IgD-negative memory B cell (primary cell): Measurements from ENCODE around the gene NCKAP5. TPM values are rescaled to one million over a fixed set of nuclear protein-coding genes. Genes with fewer than 3 reads are reported as not detected.
"Not testable (repeated sequence)": the region's sequence is repeated elsewhere in the genome, so short reads cannot be mapped to it uniquely, and the experiment has no call there.

Experiments used
- H3K27ac Mint-ChIP-seq, 3 donors: one replicate each; pipeline ENCODE4 v1.8.0; 2020 to 2022; ENCODE audit warnings: mild to moderate bottlenecking in 3 of 3, mixed read lengths in 3 of 3, moderate library complexity in 1 of 3
- H3K27me3 Mint-ChIP-seq: one replicate; pipeline ENCODE4 v1.8.0; 2021; ENCODE audit warnings: mixed read lengths
- H3K36me3 Mint-ChIP-seq: one replicate; pipeline ENCODE4 v1.8.0; 2020; ENCODE audit warnings: mild to moderate bottlenecking, mixed read lengths
- H3K4me1 Mint-ChIP-seq, 3 donors: one replicate each; pipeline ENCODE4 v1.8.0; 2020 to 2022; ENCODE audit warnings: mixed read lengths in 3 of 3, mild to moderate bottlenecking in 1 of 3
- H3K4me3 Mint-ChIP-seq, 4 donors: one replicate each; pipeline ENCODE4 v1.8.0; 2020 to 2022; ENCODE audit warnings: mild to moderate bottlenecking in 4 of 4, mixed read lengths in 4 of 4, moderate library complexity in 3 of 4
- H3K9me3 Mint-ChIP-seq, 3 donors: one replicate each; pipeline ENCODE4 v1.8.0; 2020 to 2021; ENCODE audit warnings: mixed read lengths in 3 of 3, mild to moderate bottlenecking in 1 of 3
- polyA plus RNA-seq: library from polyadenylated mRNA; unstranded; fragments of 300-500 nt; fragmentation: Illumina TruSeq; gene quantifications from one replicate; pipeline ENCODE4 v1.2.3, GENCODE V29; 2021

NCKAP5 gene
- polyA plus RNA-seq, 1 donor from 2014 or later: not detected

- H3K4me1 Mint-ChIP-seq: no peaks in the 10 kb centered on the region
- no peak overlapping the region for H3K27ac Mint-ChIP-seq
- no peaks in the 10 kb centered on the region for H3K36me3 Mint-ChIP-seq
- H3K9me3 Mint-ChIP-seq: no peaks in the 10 kb centered on the region
- no peak overlapping the region for H3K4me3 Mint-ChIP-seq
- H3K27me3 Mint-ChIP-seq: no peaks in the 10 kb centered on the region
Observed at GRCh38 chr2:132857319-132857718, 710.9 kb downstream of the NCKAP5 start.

- no peaks in the 10 kb centered on the region for H3K4me1 Mint-ChIP-seq
Observed at GRCh38 chr2:132850688-132851087, 717.6 kb downstream of the NCKAP5 start.

GRCh38 chr2:132849118-132849517 is 719.1 kb downstream of the NCKAP5 start:
- H3K9me3 Mint-ChIP-seq: no peaks in the 10 kb centered on the region
- H3K27me3 Mint-ChIP-seq: peaks cover 1% of the 10 kb centered on the region
- H3K4me1 Mint-ChIP-seq: no peaks in the 10 kb centered on the region
- no peaks in the 10 kb centered on the region for H3K36me3 Mint-ChIP-seq
- no peak overlapping the region for H3K27ac Mint-ChIP-seq
- H3K4me3 Mint-ChIP-seq: no peak overlapping the region

More at GRCh38 chr2:132850688-132851087, 717.6 kb downstream of the NCKAP5 start:
- Mint-ChIP-seq H3K27ac (no peak overlapping the region), H3K4me3 (no peak overlapping the region), H3K9me3 (no peaks in the 10 kb centered on the region), H3K27me3 (peaks cover 1% of the 10 kb centered on the region), H3K36me3 (no peaks in the 10 kb centered on the region)

GRCh38 chr2:132845339-132845738 is 722.9 kb downstream of the NCKAP5 start:
- Mint-ChIP-seq H3K27ac (no peak overlapping the region), H3K4me1 (peaks cover 0 to 1% (median 0%) of the 10 kb centered on the region in 3 donors), H3K4me3 (no peak overlapping the region), H3K36me3 (no peaks in the 10 kb centered on the region), H3K27me3 (peaks cover 1% of the 10 kb centered on the region), H3K9me3 (peaks cover 0 to 1% (median 0%) of the 10 kb centered on the region in 3 donors)

- peaks cover 0 to 1% (median 0%) of the 10 kb centered on the region in 3 donors for H3K4me1 Mint-ChIP-seq
- H3K9me3 Mint-ChIP-seq: peaks cover 0 to 3% (median 0%) of the 10 kb centered on the region in 3 donors
- peaks cover 1% of the 10 kb centered on the region for H3K27me3 Mint-ChIP-seq
- no peaks in the 10 kb centered on the region for H3K36me3 Mint-ChIP-seq
- H3K4me3 Mint-ChIP-seq: no peak overlapping the region
- no peak overlapping the region for H3K27ac Mint-ChIP-seq
Observed at GRCh38 chr2:132844585-132844984, 723.7 kb downstream of the NCKAP5 start.

GRCh38 chr2:132837769-132838168 is 730.5 kb downstream of the NCKAP5 start:
- Mint-ChIP-seq H3K27me3 (no peaks in the 10 kb centered on the region), H3K9me3 (peaks cover 4 to 12% (median 6%) of the 10 kb centered on the region in 3 donors), H3K36me3 (peaks cover 3% of the 10 kb centered on the region), H3K4me3 (no peak overlapping the region), H3K4me1 (peaks cover 0 to 1% (median 0%) of the 10 kb centered on the region in 3 donors), H3K27ac (no peak overlapping the region)

- H3K4me1 Mint-ChIP-seq: no peaks in the 10 kb centered on the region
- H3K9me3 Mint-ChIP-seq: peaks cover 0 to 11% (median 4%) of the 10 kb centered on the region in 3 donors
- H3K4me3 Mint-ChIP-seq: no peak overlapping the region
- no peaks in the 10 kb centered on the region for H3K27me3 Mint-ChIP-seq
- no peak overlapping the region for H3K27ac Mint-ChIP-seq
- H3K36me3 Mint-ChIP-seq: peaks cover 1% of the 10 kb centered on the region
Observed at GRCh38 chr2:132830321-132830827, 737.9 kb downstream of the NCKAP5 start.

GRCh38 chr2:132825601-132826000 is 742.7 kb downstream of the NCKAP5 start:
- H3K27me3 Mint-ChIP-seq: no peaks in the 10 kb centered on the region
- H3K9me3 Mint-ChIP-seq: peaks cover 0 to 2% (median 0%) of the 10 kb centered on the region in 3 donors
- no peaks in the 10 kb centered on the region for H3K4me1 Mint-ChIP-seq
- no peak overlapping the region for H3K27ac Mint-ChIP-seq
- H3K36me3 Mint-ChIP-seq: peaks cover 1% of the 10 kb centered on the region
- no peak overlapping the region for H3K4me3 Mint-ChIP-seq

- Mint-ChIP-seq H3K9me3 (peaks cover 0 to 2% (median 0%) of the 10 kb centered on the region in 3 donors), H3K27me3 (no peaks in the 10 kb centered on the region), H3K4me1 (no peaks in the 10 kb centered on the region), H3K4me3 (no peak overlapping the region), H3K36me3 (no peaks in the 10 kb centered on the region), H3K27ac (no peak overlapping the region)
Observed at GRCh38 chr2:132824716-132825115, 743.5 kb downstream of the NCKAP5 start.

GRCh38 chr2:132816234-132816633 is 752.0 kb downstream of the NCKAP5 start:
- no peak overlapping the region for H3K27ac Mint-ChIP-seq
- H3K4me1 Mint-ChIP-seq: no peaks in the 10 kb centered on the region

GRCh38 chr2:132815516-132815915 is 752.7 kb downstream of the NCKAP5 start:
- Mint-ChIP-seq H3K36me3 (no peaks in the 10 kb centered on the region), H3K4me3 (no peak overlapping the region), H3K27ac (no peak overlapping the region), H3K4me1 (no peaks in the 10 kb centered on the region), H3K27me3 (peaks cover 1% of the 10 kb centered on the region), H3K9me3 (no peaks in the 10 kb centered on the region)

More at GRCh38 chr2:132816234-132816633, 752.0 kb downstream of the NCKAP5 start:
- no peaks in the 10 kb centered on the region for H3K9me3 Mint-ChIP-seq
- H3K4me3 Mint-ChIP-seq: no peak overlapping the region
- H3K27me3 Mint-ChIP-seq: peaks cover 1% of the 10 kb centered on the region
- no peaks in the 10 kb centered on the region for H3K36me3 Mint-ChIP-seq

- H3K4me1 Mint-ChIP-seq: no peaks in the 10 kb centered on the region
Observed at GRCh38 chr2:132814651-132815050, 753.6 kb downstream of the NCKAP5 start.

GRCh38 chr2:132813422-132813821 is 754.8 kb downstream of the NCKAP5 start:
- H3K9me3 Mint-ChIP-seq: peaks cover 5 to 7% (median 5%) of the 10 kb centered on the region in 3 donors
- H3K4me3 Mint-ChIP-seq: no peak overlapping the region
- no peaks in the 10 kb centered on the region for H3K4me1 Mint-ChIP-seq
- peaks cover 1% of the 10 kb centered on the region for H3K27me3 Mint-ChIP-seq
- H3K27ac Mint-ChIP-seq: no peak overlapping the region
- H3K36me3 Mint-ChIP-seq: no peaks in the 10 kb centered on the region

More at GRCh38 chr2:132814651-132815050, 753.6 kb downstream of the NCKAP5 start:
- Mint-ChIP-seq H3K9me3 (peaks cover 0 to 2% (median 0%) of the 10 kb centered on the region in 3 donors), H3K36me3 (no peaks in the 10 kb centered on the region), H3K4me3 (no peak overlapping the region), H3K27ac (no peak overlapping the region), H3K27me3 (peaks cover 1% of the 10 kb centered on the region)

GRCh38 chr2:132811148-132811915 is 756.9 kb downstream of the NCKAP5 start:
- H3K27ac Mint-ChIP-seq: no peak overlapping the region
- H3K27me3 Mint-ChIP-seq: peaks cover 3% of the 10 kb centered on the region
- H3K36me3 Mint-ChIP-seq: no peaks in the 10 kb centered on the region
- no peaks in the 10 kb centered on the region for H3K4me1 Mint-ChIP-seq
- H3K4me3 Mint-ChIP-seq: no peak overlapping the region
- H3K9me3 Mint-ChIP-seq: peaks cover 7 to 13% (median 11%) of the 10 kb centered on the region in 3 donors

GRCh38 chr2:132809962-132810361 is 758.3 kb downstream of the NCKAP5 start:
- peaks cover 7 to 13% (median 11%) of the 10 kb centered on the region in 3 donors for H3K9me3 Mint-ChIP-seq
- not testable (repeated sequence) for H3K36me3 Mint-ChIP-seq, H3K4me3 Mint-ChIP-seq, H3K27ac Mint-ChIP-seq, H3K27me3 Mint-ChIP-seq, H3K4me1 Mint-ChIP-seq

- Mint-ChIP-seq H3K27ac (no peak overlapping the region), H3K4me3 (no peak overlapping the region), H3K4me1 (no peaks in the 10 kb centered on the region)
Observed at GRCh38 chr2:132804051-132804450, 764.2 kb downstream of the NCKAP5 start.

More at GRCh38 chr2:132804051-132804450, 764.2 kb downstream of the NCKAP5 start:
- H3K36me3 Mint-ChIP-seq: no peaks in the 10 kb centered on the region
- H3K27me3 Mint-ChIP-seq: peaks cover 2% of the 10 kb centered on the region
- H3K9me3 Mint-ChIP-seq: peaks cover 2 to 10% (median 8%) of the 10 kb centered on the region in 3 donors
